D721Med (cell line): ENCODE results near the gene ECPAS.

Experiments
- DNase-seq: peaks from one replicate; pipeline ENCODE4 v3.0.0; 2011; ENCODE audit warnings: low spot score; ENCODE audit not compliant: insufficient read length
- FAIRE-seq: peaks from 2 replicates; lab custom pipeline; 2011; peaks lifted over from hg19 to GRCh38; lab: Jason Lieb, UNC
- CTCF ChIP-seq: IDR thresholded peaks from 2 replicates; pipeline ENCODE4 v1.5.1; 2012; ENCODE audit warnings: mild to moderate bottlenecking, control low read depth; ENCODE audit not compliant: insufficient read depth; ENCODE audit errors: missing control alignments

The ECPAS gene

GRCh38 chr9:111399211-111399739 is 84.9 kb downstream of the ECPAS start:
- TF ChIP-seq CTCF, result no peak
- FAIRE-seq (no peak), DNase-seq (no peak)

- TF ChIP-seq CTCF, result no peak
- FAIRE-seq (no peak), DNase-seq (no peak)
Observed at GRCh38 chr9:111393971-111394370, 90.2 kb downstream of the ECPAS start.

DNA sequence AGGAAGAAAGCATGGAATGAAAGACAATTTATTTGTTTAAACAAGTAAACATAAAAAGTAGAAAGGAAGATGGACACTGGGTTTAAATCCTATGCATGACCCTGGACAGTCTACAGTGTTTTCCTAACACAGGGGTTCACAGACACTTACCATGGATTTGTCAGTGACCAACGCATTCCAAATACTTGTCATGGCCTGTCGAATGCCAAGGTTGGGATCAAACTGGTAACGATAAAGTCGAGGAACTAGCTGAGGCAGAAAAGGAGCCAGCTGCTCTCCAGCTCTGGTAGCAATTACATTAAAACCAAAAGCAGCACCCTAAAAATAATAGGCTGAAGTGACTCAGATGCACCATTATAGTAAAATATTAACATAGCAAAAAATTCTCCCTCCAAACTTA is 94.8 kb downstream of the ECPAS start:
- no peak for TF ChIP-seq CTCF
- FAIRE-seq (no peak), DNase-seq (no peak)

GRCh38 chr9:111386386-111386785 is 97.8 kb downstream of the ECPAS start:
- no peak for FAIRE-seq
- TF ChIP-seq CTCF, result no peak
- no peak for DNase-seq

- no peak for TF ChIP-seq CTCF
- DNase-seq (no peak), FAIRE-seq (no peak)
Observed at GRCh38 chr9:111381006-111381405, 103.2 kb downstream of the ECPAS start.

DNA sequence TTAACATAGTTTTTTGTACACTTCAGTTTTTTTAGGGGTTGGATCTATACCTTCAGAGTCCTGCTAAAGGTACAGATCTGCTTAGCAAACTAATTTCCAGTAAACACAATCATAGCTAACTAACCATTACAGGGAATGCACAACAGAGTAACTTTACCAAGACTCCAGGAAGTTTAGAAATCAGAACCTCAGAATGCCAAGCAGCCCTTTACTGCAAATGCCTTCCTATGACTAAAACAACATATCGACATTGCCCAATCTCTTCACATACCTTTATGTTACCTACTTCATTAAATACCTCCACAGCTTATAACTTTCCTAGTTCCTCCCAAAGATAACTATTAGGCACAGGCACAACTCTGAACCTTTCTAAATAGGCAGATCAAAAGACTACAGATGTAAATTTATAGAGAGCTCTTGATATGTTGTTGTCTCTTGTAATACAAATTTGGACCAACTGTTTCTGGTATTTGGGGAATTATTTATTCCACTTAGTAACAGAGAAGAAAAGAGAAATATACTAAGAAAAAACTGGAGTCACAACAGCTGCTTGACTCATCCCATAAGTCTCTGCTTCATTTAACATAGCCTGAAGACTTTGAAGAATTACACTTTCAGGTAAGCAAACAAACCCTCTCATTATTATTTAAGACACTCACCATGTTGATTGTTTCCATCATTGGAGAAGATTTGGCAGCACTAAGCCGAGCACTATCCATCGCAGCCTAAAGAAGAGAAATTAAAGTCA is 108.2 kb downstream of the ECPAS start:
- no peak for DNase-seq
- FAIRE-seq, result no peak
- no peak for TF ChIP-seq CTCF

GRCh38 chr9:111375062-111375461 is 109.1 kb downstream of the ECPAS start:
- DNase-seq, result no peak
- no peak for TF ChIP-seq CTCF
- no peak for FAIRE-seq
